ENCODE measurements around the gene HOXC4. TPM values are rescaled to one million over a fixed set of nuclear protein-coding genes. Genes with fewer than 3 reads are reported as not detected.

Gene HOXC4
- total and polyA plus RNA-seq, 9 donors: 10.1 to 29.6 (median 21.6) TPM

DNA sequence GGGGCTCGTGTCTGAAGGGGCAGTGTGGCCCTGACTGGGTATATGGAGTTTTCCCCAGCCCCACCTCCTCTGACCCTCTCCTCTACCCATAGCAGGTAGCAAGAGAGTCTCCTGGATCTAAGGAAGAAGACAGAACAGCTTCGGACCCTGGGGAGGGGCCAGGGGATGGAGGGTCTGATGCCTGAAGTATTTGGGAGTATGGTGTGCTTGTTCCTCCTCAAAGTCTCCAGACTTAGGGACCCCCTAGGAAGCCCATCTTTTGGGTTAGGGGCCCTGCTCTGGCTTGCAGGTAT lies 45.4 kb upstream of the HOXC4 start:
- no CpG with 5 or more reads among the region's 2 CpGs for WGBS (ENCODE audit: insufficient coverage)
- Histone ChIP-seq H3K27me3 (ENCODE audit: control insufficient read depth, insufficient read depth, low read length) (peaks cover 63% of the 10 kb centered on the region), H3K27ac (ENCODE audit: low read length) (no peak overlapping the region), H3K36me3 (ENCODE audit: control insufficient read depth, insufficient read depth, low read length) (peaks cover 8% of the 10 kb centered on the region), H3K4me1 (ENCODE audit: control insufficient read depth, insufficient read depth, low read length) (peaks cover 63% of the 10 kb centered on the region), H3K4me3 (ENCODE audit: low read length) (no peak overlapping the region), H3K9me3 (replicated peaks; ENCODE audit: control insufficient read depth, low read depth, low read length) (no peaks in the 10 kb centered on the region)
- no peak for DNase-seq

- Histone ChIP-seq H3K36me3 (ENCODE audit: control insufficient read depth, insufficient read depth, low read length) (peaks cover 8% of the 10 kb centered on the region), H3K27me3 (ENCODE audit: control insufficient read depth, insufficient read depth, low read length) (peaks cover 65% of the 10 kb centered on the region)
- WGBS (ENCODE audit: insufficient coverage): 19% methylated on average over 30 of the region's 51 CpGs
These were observed 44.2 kb upstream of the HOXC4 start for GRCh38 chr12:54009171-54010052.

GRCh38 chr12:54010053-54010971 lies 43.3 kb upstream of the HOXC4 start:
- 79% methylated on average over 1 of the region's 10 CpGs for WGBS (ENCODE audit: insufficient coverage)
- Histone ChIP-seq H3K9me3 (replicated peaks; ENCODE audit: control insufficient read depth, low read depth, low read length) (no peaks in the 10 kb centered on the region), H3K27me3 (ENCODE audit: control insufficient read depth, insufficient read depth, low read length) (peaks cover 67% of the 10 kb centered on the region), H3K27ac (ENCODE audit: low read length) (peak overlapping the region; percentile 54), H3K4me3 (ENCODE audit: low read length) (peak overlapping the region; percentile 42), H3K36me3 (ENCODE audit: control insufficient read depth, insufficient read depth, low read length) (peaks cover 8% of the 10 kb centered on the region), H3K4me1 (ENCODE audit: control insufficient read depth, insufficient read depth, low read length) (peaks cover 62% of the 10 kb centered on the region)
- no peak for DNase-seq

More at GRCh38 chr12:54009171-54010052, 44.2 kb upstream of the HOXC4 start:
- no peak for DNase-seq
- H3K4me1 ChIP-seq (ENCODE audit: control insufficient read depth, insufficient read depth, low read length): peaks cover 62% of the 10 kb centered on the region
- H3K9me3 ChIP-seq (replicated peaks; ENCODE audit: control insufficient read depth, low read depth, low read length): no peaks in the 10 kb centered on the region
- peak overlapping the region; percentile 42 for H3K4me3 ChIP-seq (ENCODE audit: low read length)
- H3K27ac ChIP-seq (ENCODE audit: low read length): peak overlapping the region; percentile 54

DNA sequence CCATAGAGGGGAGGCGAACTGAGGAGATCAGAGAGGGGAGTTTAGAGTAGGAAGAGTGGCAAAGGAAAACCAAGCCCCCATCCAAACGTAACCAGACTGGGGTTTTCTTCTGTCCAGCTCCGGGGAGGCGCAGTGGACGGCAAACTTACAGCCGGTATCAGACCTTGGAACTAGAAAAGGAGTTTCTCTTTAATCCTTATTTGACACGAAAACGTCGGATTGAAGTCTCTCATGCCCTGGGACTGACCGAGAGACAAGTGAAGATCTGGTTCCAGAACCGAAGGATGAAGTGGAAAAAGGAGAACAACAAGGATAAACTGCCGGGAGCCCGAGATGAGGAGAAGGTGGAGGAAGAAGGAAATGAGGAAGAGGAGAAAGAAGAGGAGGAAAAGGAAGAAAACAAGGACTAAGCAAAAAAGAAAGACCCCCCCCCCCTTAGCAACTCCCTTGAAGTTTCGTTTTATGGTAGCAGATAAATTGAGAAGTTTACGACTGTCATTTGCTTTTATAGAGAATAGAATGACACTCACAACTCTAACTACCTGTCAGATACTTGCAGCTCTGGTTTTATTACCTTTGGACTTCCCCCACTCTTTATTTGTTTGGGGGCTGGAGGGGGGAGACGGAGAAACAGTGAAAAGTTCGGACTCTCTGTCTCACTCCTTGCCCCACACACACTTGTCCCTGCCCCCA lies 42.5 kb upstream of the HOXC4 start:
- no peak for DNase-seq
- Histone ChIP-seq H3K4me3 (ENCODE audit: low read length) (no peak overlapping the region), H3K36me3 (ENCODE audit: control insufficient read depth, insufficient read depth, low read length) (peaks cover 8% of the 10 kb centered on the region), H3K27me3 (ENCODE audit: control insufficient read depth, insufficient read depth, low read length) (peaks cover 67% of the 10 kb centered on the region), H3K27ac (ENCODE audit: low read length) (peak overlapping the region; percentile 38), H3K4me1 (ENCODE audit: control insufficient read depth, insufficient read depth, low read length) (peaks cover 62% of the 10 kb centered on the region), H3K9me3 (replicated peaks; ENCODE audit: control insufficient read depth, low read depth, low read length) (no peaks in the 10 kb centered on the region)
- WGBS (ENCODE audit: insufficient coverage): 64% methylated on average over 5 of the region's 17 CpGs

DNA sequence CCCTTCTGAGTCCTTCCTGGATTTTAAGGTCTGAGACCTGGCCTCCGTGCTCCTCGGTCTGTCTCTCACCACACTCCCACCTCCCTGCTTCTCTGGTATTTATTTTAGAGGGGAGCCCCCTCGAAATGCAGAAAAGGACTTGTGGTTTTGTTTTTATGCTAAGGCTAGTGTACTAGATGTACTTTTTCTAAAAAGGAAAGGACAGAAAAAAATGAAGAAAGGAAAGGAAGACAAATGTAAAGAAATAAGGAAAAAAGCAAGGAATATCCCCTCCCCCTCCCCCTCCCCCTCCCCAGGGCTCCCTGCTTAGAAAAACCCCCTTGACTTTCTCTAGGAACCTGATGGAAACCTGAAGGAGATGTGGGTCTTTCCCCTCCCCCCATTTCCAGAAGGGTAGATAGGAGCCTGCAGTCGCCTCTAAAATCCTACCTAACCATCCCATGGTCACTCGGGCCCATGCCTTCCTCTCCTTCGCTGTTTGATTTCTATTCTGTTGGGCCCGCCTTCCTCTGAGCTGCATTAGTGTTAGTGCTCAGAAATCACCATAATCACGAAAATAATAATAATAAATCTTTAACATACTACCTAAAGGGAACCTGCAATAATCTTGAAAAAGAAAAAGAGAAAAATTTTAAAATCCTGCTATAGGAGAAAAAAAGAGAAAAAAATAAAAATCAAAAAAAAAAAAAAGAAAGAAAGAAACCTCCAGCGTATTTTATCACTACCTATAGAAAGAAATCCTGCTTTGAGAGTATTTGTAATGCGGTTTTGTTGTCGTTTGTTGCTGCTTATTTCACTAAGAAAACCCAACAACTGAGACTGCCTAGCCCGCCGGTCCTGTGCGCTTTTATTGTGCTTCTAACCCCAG lies 41.7 kb upstream of the HOXC4 start:
- WGBS (ENCODE audit: insufficient coverage): 60% methylated on average over 1 of the region's 14 CpGs
- Histone ChIP-seq H3K4me1 (ENCODE audit: control insufficient read depth, insufficient read depth, low read length) (peaks cover 57% of the 10 kb centered on the region), H3K27ac (ENCODE audit: low read length) (peak overlapping the region; percentile 38), H3K9me3 (replicated peaks; ENCODE audit: control insufficient read depth, low read depth, low read length) (no peaks in the 10 kb centered on the region), H3K27me3 (ENCODE audit: control insufficient read depth, insufficient read depth, low read length) (peaks cover 61% of the 10 kb centered on the region), H3K36me3 (ENCODE audit: control insufficient read depth, insufficient read depth, low read length) (peaks cover 3% of the 10 kb centered on the region), H3K4me3 (ENCODE audit: low read length) (no peak overlapping the region)
- DNase-seq: no peak

- peaks cover 3% of the 10 kb centered on the region for H3K36me3 ChIP-seq (ENCODE audit: control insufficient read depth, insufficient read depth, low read length)
- no peak for DNase-seq
- peaks cover 63% of the 10 kb centered on the region for H3K27me3 ChIP-seq (ENCODE audit: control insufficient read depth, insufficient read depth, low read length)
- no peak overlapping the region for H3K4me3 ChIP-seq (ENCODE audit: low read length)
- 33% methylated on average over 1 of the region's 6 CpGs for WGBS (ENCODE audit: insufficient coverage)
- peaks cover 54% of the 10 kb centered on the region for H3K4me1 ChIP-seq (ENCODE audit: control insufficient read depth, insufficient read depth, low read length)
- H3K27ac ChIP-seq (ENCODE audit: low read length): peak overlapping the region; percentile 91
- H3K9me3 ChIP-seq (replicated peaks; ENCODE audit: control insufficient read depth, low read depth, low read length): no peaks in the 10 kb centered on the region
These were observed 40.8 kb upstream of the HOXC4 start for GRCh38 chr12:54012631-54013409.

DNA sequence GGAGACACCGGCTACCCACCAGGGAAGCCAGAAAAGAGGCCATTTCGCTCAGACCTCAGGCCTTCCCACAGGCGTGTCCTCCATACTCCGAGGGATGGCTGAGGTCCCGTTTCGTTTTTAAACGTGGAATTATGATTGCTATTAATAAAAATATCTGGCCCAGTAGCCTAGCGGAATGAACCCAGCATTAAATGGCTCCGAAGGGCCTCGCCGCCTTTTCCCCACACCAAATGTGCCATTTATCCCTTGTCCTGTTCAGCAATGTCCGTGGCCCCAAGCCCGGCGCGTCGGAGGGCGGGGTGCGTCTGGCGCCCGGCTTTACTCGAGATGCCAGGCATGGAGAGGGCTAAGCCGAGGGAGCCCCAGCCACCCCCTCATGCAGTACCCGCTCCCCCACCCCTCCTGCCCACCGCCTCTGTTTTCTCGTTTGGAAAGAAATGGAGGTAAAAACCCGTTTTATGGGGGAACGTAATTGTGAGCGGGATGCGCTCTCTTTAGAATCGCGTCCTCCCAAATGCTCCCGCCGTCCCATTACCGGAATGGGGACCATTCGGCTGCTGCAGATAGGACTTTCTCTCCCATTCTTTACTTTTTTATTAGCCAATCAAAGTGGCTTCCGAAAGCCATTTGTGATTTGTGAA lies 39.1 kb upstream of the HOXC4 start:
- Histone ChIP-seq H3K4me3 (ENCODE audit: low read length) (peak overlapping the region; percentile 24), H3K27ac (ENCODE audit: low read length) (peak overlapping the region; percentile 100), H3K36me3 (ENCODE audit: control insufficient read depth, insufficient read depth, low read length) (peaks cover 3% of the 10 kb centered on the region), H3K9me3 (replicated peaks; ENCODE audit: control insufficient read depth, low read depth, low read length) (no peaks in the 10 kb centered on the region), H3K27me3 (ENCODE audit: control insufficient read depth, insufficient read depth, low read length) (peaks cover 67% of the 10 kb centered on the region), H3K4me1 (ENCODE audit: control insufficient read depth, insufficient read depth, low read length) (peaks cover 52% of the 10 kb centered on the region)
- 41% methylated on average over 10 of the region's 36 CpGs for WGBS (ENCODE audit: insufficient coverage)
- DNase-seq: peak; percentile 68

GRCh38 chr12:54015018-54015931 lies 38.4 kb upstream of the HOXC4 start:
- peaks cover 56% of the 10 kb centered on the region for H3K4me1 ChIP-seq (ENCODE audit: control insufficient read depth, insufficient read depth, low read length)
- H3K9me3 ChIP-seq (replicated peaks; ENCODE audit: control insufficient read depth, low read depth, low read length): no peaks in the 10 kb centered on the region
- WGBS (ENCODE audit: insufficient coverage): 61% methylated on average over 4 of the region's 23 CpGs
- peaks cover 3% of the 10 kb centered on the region for H3K36me3 ChIP-seq (ENCODE audit: control insufficient read depth, insufficient read depth, low read length)
- H3K27ac ChIP-seq (ENCODE audit: low read length): peak overlapping the region; percentile 100
- no peak for DNase-seq
- H3K4me3 ChIP-seq (ENCODE audit: low read length): no peak overlapping the region
- H3K27me3 ChIP-seq (ENCODE audit: control insufficient read depth, insufficient read depth, low read length): peaks cover 65% of the 10 kb centered on the region

Measured in muscle of leg (tissue), 11 donors.